H1 (cell line): ENCODE data around the gene ADAMTS6. TPM values are rescaled to one million over a fixed set of nuclear protein-coding genes. Genes with fewer than 3 reads are reported as not detected.

Experiments
- CTCF ChIA-PET: fragments of 300-600 bp; sonication (Branson Sonifier 250); formaldehyde crosslinking; loops from one replicate; lab custom pipeline; 2021; ENCODE audit not compliant: partially characterized antibody; lab: Charles Lee
- POLR2A ChIA-PET: fragments of 300-600 bp; sonication (Branson Sonifier 250); formaldehyde crosslinking; loops from one replicate; lab custom pipeline; 2021; ENCODE audit warnings: inconsistent platforms; ENCODE audit not compliant: partially characterized antibody; lab: Charles Lee
- DNase-seq, 2 experiments: peaks; one replicate each; pipeline versions ENCODE4 v3.0.0 to v3.0.0-alpha.2; 2010 to 2022; ENCODE audit warnings: low spot score in 2 of 2, low read depth in 1 of 2, mixed read lengths in 1 of 2
- FAIRE-seq: peaks from 2 replicates; lab custom pipeline; 2011; peaks lifted over from hg19 to GRCh38; lab: Jason Lieb, UNC
- H2AFZ ChIP-seq: 2 replicates; pipeline ENCODE4 v1.8.1; 2012; ENCODE audit warnings: low read length, inconsistent platforms
- H2AK5ac ChIP-seq: 2 replicates; pipeline ENCODE4 v1.6.1; 2013; ENCODE audit warnings: low read depth, low read length
- H2BK120ac ChIP-seq: replicated peaks from 2 replicates; pipeline ENCODE3; 2013; ENCODE audit warnings: low read depth, low read length, inconsistent platforms
- H2BK12ac ChIP-seq: 2 replicates; pipeline ENCODE4 v1.6.1; 2013; ENCODE audit warnings: low read depth, low read length
- H2BK15ac ChIP-seq: 2 replicates; pipeline ENCODE4 v1.6.1; 2013; ENCODE audit warnings: low read length
- H2BK20ac ChIP-seq: 2 replicates; pipeline ENCODE4 v1.6.1; 2013; ENCODE audit warnings: low read length
- H2BK5ac ChIP-seq: 2 replicates; pipeline ENCODE4 v1.6.1; 2013; ENCODE audit warnings: low read depth, low read length
- H3K14ac ChIP-seq: 2 replicates; pipeline ENCODE4 v1.6.1; 2013; ENCODE audit warnings: inconsistent platforms; ENCODE audit not compliant: insufficient read length
- H3K18ac ChIP-seq: 2 replicates; pipeline ENCODE4 v1.6.1; 2013; ENCODE audit warnings: low read length; ENCODE audit errors: extremely low read depth
- H3K23ac ChIP-seq: 2 replicates; pipeline ENCODE4 v1.6.1; 2013; ENCODE audit warnings: inconsistent platforms; ENCODE audit not compliant: insufficient read length
- H3K23me2 ChIP-seq: 2 replicates; pipeline ENCODE4 v1.6.1; 2013; ENCODE audit warnings: low read depth, low read length
- H3K27ac ChIP-seq: 2 replicates; pipeline ENCODE4 v1.6.1; 2011; ENCODE audit warnings: low read depth, low read length, inconsistent platforms
- H3K27me3 ChIP-seq, 4 experiments: replicated peaks in 1 of 4; 1 replicate in 1 of 4; 2 replicates in 3 of 4; pipeline versions ENCODE4 v1.6.1 to v1.8.1; 2011 to 2013; ENCODE audit warnings: low read length in 3 of 4, mild to moderate bottlenecking in 3 of 4, inconsistent platforms in 2 of 4, mixed read lengths in 2 of 4, moderate library complexity in 1 of 4; ENCODE audit not compliant: control insufficient read depth in 3 of 4, insufficient read depth in 3 of 4; ENCODE audit errors: extremely low read depth in 1 of 4
- H3K36me3 ChIP-seq, 4 experiments: 2 replicates each; pipeline versions ENCODE4 v1.6.1 to v1.8.1; 2011 to 2013; ENCODE audit warnings: mild to moderate bottlenecking in 4 of 4, low read length in 3 of 4, moderate library complexity in 2 of 4, control low read depth in 1 of 4, inconsistent platforms in 1 of 4; ENCODE audit not compliant: insufficient read depth in 4 of 4, control insufficient read depth in 2 of 4
- H3K4ac ChIP-seq: replicated peaks from 2 replicates; pipeline ENCODE3; 2013; ENCODE audit warnings: low read length, low read depth, mixed read lengths, inconsistent platforms; ENCODE audit not compliant: insufficient read length
- H3K4me1 ChIP-seq, 4 experiments: replicated peaks in 1 of 4; 1 replicate in 1 of 4; 2 replicates in 3 of 4; pipeline versions ENCODE4 v1.6.1 to v1.8.1; 2011 to 2013; ENCODE audit warnings: low read length in 3 of 4, inconsistent platforms in 2 of 4, mixed read lengths in 1 of 4; ENCODE audit not compliant: insufficient read depth in 4 of 4, control insufficient read depth in 3 of 4
- H3K4me2 ChIP-seq, 2 experiments: 2 replicates each; pipeline versions ENCODE4 v1.6.1 to v1.8.1; 2011 to 2013; ENCODE audit warnings: low read depth in 2 of 2, low read length in 2 of 2, control low read depth in 1 of 2, inconsistent platforms in 1 of 2, mild to moderate bottlenecking in 1 of 2; ENCODE audit not compliant: insufficient read depth in 1 of 2
- H3K4me3 ChIP-seq, 4 experiments: fragments of 200-600, 300-600 bp in 1 of 4; sonication (generic), shearing (Covaris generic), sonication (Bioruptor Twin) in 1 of 4; 2 replicates each; pipeline versions ENCODE4 v1.5.1 to v1.8.1; 2011 to 2016; ENCODE audit warnings: low read length in 4 of 4, low read depth in 3 of 4, control low read depth in 2 of 4, inconsistent platforms in 2 of 4, mild to moderate bottlenecking in 2 of 4, mixed read lengths in 1 of 4, moderate library complexity in 1 of 4; ENCODE audit not compliant: insufficient read depth in 2 of 4; ENCODE audit errors: extremely low read depth in 1 of 4
- H3K56ac ChIP-seq: replicated peaks from 2 replicates; pipeline ENCODE3; 2013; ENCODE audit warnings: low read depth, mild to moderate bottlenecking, mixed read lengths, low read length, inconsistent platforms; ENCODE audit not compliant: insufficient read length
- H3K79me1 ChIP-seq: 2 replicates; pipeline ENCODE4 v1.6.1; 2013; ENCODE audit warnings: low read depth, low read length, control low read depth
- H3K79me2 ChIP-seq, 2 experiments: 2 replicates each; pipeline versions ENCODE4 v1.6.1 to v1.8.1; 2012 to 2013; ENCODE audit warnings: low read length in 2 of 2, mild to moderate bottlenecking in 2 of 2, inconsistent platforms in 1 of 2; ENCODE audit not compliant: insufficient read depth in 2 of 2, control insufficient read depth in 1 of 2
- H3K9ac ChIP-seq, 4 experiments: replicated peaks in 1 of 4; 1 replicate in 1 of 4; 2 replicates in 3 of 4; pipeline versions ENCODE4 v1.6.1 to v1.8.1; 2011 to 2013; ENCODE audit warnings: low read depth in 3 of 4, low read length in 3 of 4, control low read depth in 2 of 4, mild to moderate bottlenecking in 2 of 4, moderate library complexity in 2 of 4, inconsistent platforms in 1 of 4; ENCODE audit errors: extremely low read depth in 1 of 4
- H3K9me3 ChIP-seq, 2 experiments: 2 replicates each; pipeline versions ENCODE4 v1.6.1 to v1.8.1; 2012 to 2013; ENCODE audit warnings: mild to moderate bottlenecking in 2 of 2, moderate library complexity in 2 of 2, control low read depth in 1 of 2, inconsistent platforms in 1 of 2, low read depth in 1 of 2, low read length in 1 of 2, mixed read lengths in 1 of 2; ENCODE audit not compliant: insufficient read depth in 2 of 2
- H4K20me1 ChIP-seq, 2 experiments: replicated peaks in 1 of 2; 2 replicates each; pipeline versions ENCODE3 to v1.8.1; 2011 to 2013; ENCODE audit warnings: inconsistent platforms in 2 of 2, low read length in 2 of 2, mild to moderate bottlenecking in 1 of 2; ENCODE audit not compliant: insufficient read depth in 2 of 2, control insufficient read depth in 1 of 2
- H4K5ac ChIP-seq: 2 replicates; pipeline ENCODE4 v1.6.1; 2013; ENCODE audit warnings: low read length, low read depth, mixed read lengths, inconsistent platforms; ENCODE audit not compliant: insufficient read length
- H4K8ac ChIP-seq: 2 replicates; pipeline ENCODE4 v1.8.0; 2013; ENCODE audit warnings: mild to moderate bottlenecking, moderate library complexity, low read length, inconsistent platforms; ENCODE audit not compliant: insufficient read depth; ENCODE audit errors: extremely low read depth
- H4K91ac ChIP-seq: replicated peaks from 2 replicates; pipeline ENCODE3; 2013; ENCODE audit warnings: low read length, mixed read lengths, inconsistent platforms; ENCODE audit not compliant: insufficient read length
- BACH1 ChIP-seq: IDR thresholded peaks from 2 replicates; pipeline ENCODE4 v1.6.1; 2012; ENCODE audit warnings: low read length, improper control_type of control experiment
- CBX5 ChIP-seq: fragments of 300-800, 300-1000 bp; sonication (generic); IDR thresholded peaks from 2 replicates; pipeline ENCODE4 v1.7.1; 2016; ENCODE audit warnings: antibody characterized with exemption, low read length, low read depth
- CREB1 ChIP-seq: IDR thresholded peaks from 2 replicates; pipeline ENCODE4 v1.6.1; 2012; ENCODE audit warnings: inconsistent platforms
- EGR1 ChIP-seq: IDR thresholded peaks from 2 replicates; pipeline ENCODE4 v1.6.1; 2011; ENCODE audit warnings: low read depth, low read length, borderline replicate concordance
- KDM5A ChIP-seq: fragments of 200-600 bp; IDR thresholded peaks from 2 replicates; pipeline ENCODE4 v1.7.1; 2012; ENCODE audit warnings: mild to moderate bottlenecking, low read length, inconsistent platforms, mixed read lengths
- NRF1 ChIP-seq: IDR thresholded peaks from 2 replicates; pipeline ENCODE4 v1.6.1; 2011; ENCODE audit warnings: mild to moderate bottlenecking, low read depth, low read length, improper control_type of control experiment
- POLR2AphosphoS5 ChIP-seq: IDR thresholded peaks from 2 replicates; pipeline ENCODE4 v1.6.1; 2011; ENCODE audit warnings: low read depth, low read length
- RAD21 ChIP-seq, 2 experiments: IDR thresholded peaks in 1 of 2; conservative IDR thresholded peaks in 1 of 2; 2 replicates each; pipeline ENCODE4 v1.6.1; 2011; ENCODE audit warnings: low read depth in 2 of 2, low read length in 2 of 2, improper control_type of control experiment in 1 of 2, inconsistent platforms in 1 of 2, mild to moderate bottlenecking in 1 of 2, moderate library complexity in 1 of 2
- RFX5 ChIP-seq: IDR thresholded peaks from 2 replicates; pipeline ENCODE4 v1.6.1; 2011; ENCODE audit warnings: low read depth, low read length, improper control_type of control experiment, borderline replicate concordance
- SIN3A ChIP-seq, 2 experiments: IDR thresholded peaks in 1 of 2; conservative IDR thresholded peaks in 1 of 2; 2 replicates each; pipeline ENCODE4 v1.6.1; 2011 to 2012; ENCODE audit warnings: low read length in 2 of 2, improper control_type of control experiment in 1 of 2, low read depth in 1 of 2, mild to moderate bottlenecking in 1 of 2
- SIRT6 ChIP-seq: IDR thresholded peaks from one replicate; pipeline ENCODE4 v1.7.1; 2012; ENCODE audit warnings: low read length, inconsistent platforms
- TEAD4 ChIP-seq: IDR thresholded peaks from 2 replicates; pipeline ENCODE4 v1.6.1; 2012; ENCODE audit warnings: low read depth, low read length, inconsistent platforms, mixed read lengths
- ZNF274 ChIP-seq: IDR thresholded peaks from 2 replicates; pipeline ENCODE4 v1.7.0; 2012; ENCODE audit warnings: low read length, borderline replicate concordance; ENCODE audit errors: extremely low read depth
- WGBS, 2 experiments: shearing (Covaris generic) in 1 of 2; methylation state at CpG; one replicate each; pipeline versions ENCODE4 v1.1.6 to v1.1.7; 2013 to 2015; ENCODE audit warnings: low lambda C conversion rate in 2 of 2, mixed read lengths in 2 of 2, inconsistent platforms in 1 of 2, low coverage in 1 of 2, missing lambda C conversion rate in 1 of 2; ENCODE audit not compliant: insufficient replicate concordance in 2 of 2, insufficient coverage in 1 of 2, insufficient read length in 1 of 2; ENCODE audit errors: extremely low coverage in 1 of 2, missing lambda C conversion rate in 1 of 2; 5-methylcytosine and 5-hydroxymethylcytosine counted together
- polyA plus RNA-seq, 7 experiments: library from polyadenylated mRNA; depleted of rRNA in 3 of 7; stranded (reverse) in 5 of 7; unstranded in 2 of 7; fragments of >200 nt in 5 of 7; fragments of 200-250 nt in 2 of 7; gene quantifications; 1 replicate in 5 of 7; 2 replicates in 1 of 7; 4 replicates in 1 of 7; pipeline versions ENCODE4 v1.2.1 to v1.2.3, GENCODE V29; 2011 to 2013; ENCODE audit warnings: missing spikeins in 2 of 7, mixed read lengths in 2 of 7
- total RNA-seq: library from RNA; stranded (reverse); fragmentation: NEBNext Ultra II Directional; extraction: Animal tissue kit (Norgen Biotek cat#: 25700); gene quantifications from 2 replicates; pipeline ENCODE4 v1.2.1, GENCODE V29; 2021

Gene ADAMTS6
- total and polyA plus RNA-seq, 2 of the 8 experiments (the other 6 are each of a cell fraction or from before 2014, with no cell fraction given), result 0.74 to 2.4 TPM

DNA sequence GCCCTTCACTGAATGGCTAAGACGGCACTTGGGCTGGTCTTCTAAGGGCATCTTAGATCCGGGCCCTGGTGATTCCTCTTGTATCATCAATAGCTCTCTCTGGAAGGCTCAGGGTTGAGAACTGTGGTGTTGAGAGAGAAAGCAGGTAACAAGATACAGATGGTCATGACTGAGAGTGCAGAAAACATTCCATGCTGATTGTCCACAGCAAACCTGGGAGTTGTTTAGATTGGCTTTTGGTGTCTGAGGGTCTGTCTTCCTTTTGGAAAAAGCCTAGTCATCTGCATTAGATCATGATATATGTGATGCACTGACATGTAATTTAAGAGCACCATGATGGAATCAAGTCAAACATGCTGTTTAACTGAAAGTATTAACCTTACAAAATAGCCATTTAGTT lies 331.9 kb downstream of the ADAMTS6 start:
- Histone ChIP-seq H4K8ac (no peak overlapping the region), H3K23me2 (no peaks in the 10 kb centered on the region), H3K27me3 (no peaks in the 10 kb centered on the region), H2BK12ac (no peak overlapping the region), H2BK5ac (no peak overlapping the region), H3K9ac (no peak overlapping the region), H3K36me3 (no peaks in the 10 kb centered on the region), H4K20me1 (no peaks in the 10 kb centered on the region), H2BK120ac (no peak overlapping the region), H3K23ac (no peak overlapping the region), H2AK5ac (no peak overlapping the region), H3K18ac (no peak overlapping the region), H4K5ac (no peak overlapping the region), H2BK15ac (no peak overlapping the region), H3K27ac (no peak overlapping the region), H3K4ac (no peak overlapping the region), H4K91ac (no peak overlapping the region), H3K79me2 (no peaks in the 10 kb centered on the region), H3K56ac (no peak overlapping the region), H3K4me1 (peaks cover 0 to 3% (median 0%) of the 10 kb centered on the region in 4 experiments; a peak in 1 of 7 replicates), H2AFZ (no peak overlapping the region), H3K14ac (no peak overlapping the region), H3K4me2 (no peak overlapping the region), H3K9me3 (no peaks in the 10 kb centered on the region), H2BK20ac (no peak overlapping the region), H3K4me3 (no peak overlapping the region), H3K79me1 (no peaks in the 10 kb centered on the region; the same call in 1 of the 2 replicates)
- POLR2A ChIA-PET, result no interaction called here
- no peak for DNase-seq
- 95% methylated on average over 2 of the region's 2 CpGs; no CpG with 5 or more reads in 1 of the 2 experiments for WGBS, 2 experiments
- CTCF ChIA-PET, result no interaction called here
- TF ChIP-seq POLR2AphosphoS5 (no peak), SIRT6 (no peak), EGR1 (no peak), SIN3A (conservative IDR thresholded peaks at IDR 0.05 in 1 of 2, IDR thresholded peaks at IDR 0.05 in 1 of 2; ENCODE audit: low read depth in 1 of 2, low read length in 2 of 2) (no peak), BACH1 (no peak), NRF1 (no peak), ZNF274 (no peak), RAD21 (IDR thresholded peaks at IDR 0.05 in 1 of 2, conservative IDR thresholded peaks at IDR 0.05 in 1 of 2; ENCODE audit: low read depth in 2 of 2, low read length in 2 of 2) (no peak), CBX5 (no peak), CREB1 (no peak), RFX5 (no peak), TEAD4 (no peak), KDM5A (no peak)
- no peak for FAIRE-seq
